WERI-Rb-1 (cell line): ENCODE measurements around the gene RAPGEF1.
A peak's percentile ranks its signal among the peaks of the same experiment; 100 is the strongest.

Experiments
- DNase-seq: peaks from one replicate; pipeline ENCODE4 v3.0.0-alpha.2; 2020
- H3K27ac ChIP-seq: fragments of 250-450 bp; sonication (Bioruptor Pico); 2 replicates; pipeline ENCODE4 v1.5.1; 2020; ENCODE audit warnings: mild to moderate bottlenecking, moderate library complexity
- H3K27me3 ChIP-seq: fragments of 250-450 bp; sonication (Bioruptor Pico); 2 replicates; pipeline ENCODE4 v1.5.1; 2021; ENCODE audit warnings: mild to moderate bottlenecking, low read depth, moderate library complexity; ENCODE audit not compliant: insufficient read depth, severe bottlenecking
- H3K36me3 ChIP-seq: fragments of 250-450 bp; sonication (Bioruptor Pico); 2 replicates; pipeline ENCODE4 v1.5.1; 2020; ENCODE audit warnings: mild to moderate bottlenecking, moderate library complexity
- H3K4me3 ChIP-seq: 2 replicates; pipeline ENCODE4 v1.5.1; 2011; ENCODE audit warnings: low read depth, mild to moderate bottlenecking, control low read depth, low read length
- H3K9me3 ChIP-seq: fragments of 250-450 bp; sonication (Bioruptor Pico); 2 replicates; pipeline ENCODE4 v1.5.1; 2021; ENCODE audit warnings: mild to moderate bottlenecking, moderate library complexity; ENCODE audit not compliant: severe bottlenecking
- CTCF ChIP-seq: IDR thresholded peaks from 2 replicates; pipeline ENCODE4 v1.5.1; 2011; ENCODE audit warnings: low read depth, mild to moderate bottlenecking, control low read depth, inconsistent platforms, low read length

Gene RAPGEF1

GRCh38 chr9:131625508-131625787 is 114.4 kb downstream of the RAPGEF1 start:
- Histone ChIP-seq H3K4me3 (no peak overlapping the region), H3K9me3 (no peaks in the 10 kb centered on the region), H3K27me3 (no peaks in the 10 kb centered on the region), H3K27ac (no peak overlapping the region), H3K36me3 (peaks cover 30% of the 10 kb centered on the region)
- no peak for DNase-seq
- TF ChIP-seq CTCF: no peak

- TF ChIP-seq CTCF: no peak
- peaks cover 31% of the 10 kb centered on the region for H3K36me3 ChIP-seq
- H3K27ac ChIP-seq: peak overlapping the region; percentile 43
- H3K27me3 ChIP-seq: no peaks in the 10 kb centered on the region
- DNase-seq: peak; percentile 67
- no peak overlapping the region for H3K4me3 ChIP-seq
- no peaks in the 10 kb centered on the region for H3K9me3 ChIP-seq
Measured at GRCh38 chr9:131624636-131625507, 115.0 kb downstream of the RAPGEF1 start.

GRCh38 chr9:131623655-131624330 is 116.1 kb downstream of the RAPGEF1 start:
- no peak for DNase-seq
- H3K4me3 ChIP-seq: no peak overlapping the region
- no peak overlapping the region for H3K27ac ChIP-seq
- no peak for TF ChIP-seq CTCF
- H3K36me3 ChIP-seq: peaks cover 41% of the 10 kb centered on the region
- H3K27me3 ChIP-seq: no peaks in the 10 kb centered on the region
- H3K9me3 ChIP-seq: no peaks in the 10 kb centered on the region

- Histone ChIP-seq H3K27ac (no peak overlapping the region), H3K9me3 (no peaks in the 10 kb centered on the region), H3K36me3 (peaks cover 44% of the 10 kb centered on the region), H3K27me3 (no peaks in the 10 kb centered on the region), H3K4me3 (no peak overlapping the region)
- no peak for DNase-seq
- no peak for TF ChIP-seq CTCF
Measured at GRCh38 chr9:131622523-131622922, 117.4 kb downstream of the RAPGEF1 start.

GRCh38 chr9:131621551-131622358 is 118.1 kb downstream of the RAPGEF1 start:
- Histone ChIP-seq H3K9me3 (no peaks in the 10 kb centered on the region), H3K27ac (no peak overlapping the region), H3K27me3 (no peaks in the 10 kb centered on the region), H3K4me3 (no peak overlapping the region), H3K36me3 (peaks cover 41% of the 10 kb centered on the region)
- no peak for TF ChIP-seq CTCF
- no peak for DNase-seq
